ENCODE measurements around the gene TET3.

- no peak for TF ChIP-seq POLR2A (IDR thresholded peaks at IDR 0.05)
- TF ChIP-seq, protein P1, sequence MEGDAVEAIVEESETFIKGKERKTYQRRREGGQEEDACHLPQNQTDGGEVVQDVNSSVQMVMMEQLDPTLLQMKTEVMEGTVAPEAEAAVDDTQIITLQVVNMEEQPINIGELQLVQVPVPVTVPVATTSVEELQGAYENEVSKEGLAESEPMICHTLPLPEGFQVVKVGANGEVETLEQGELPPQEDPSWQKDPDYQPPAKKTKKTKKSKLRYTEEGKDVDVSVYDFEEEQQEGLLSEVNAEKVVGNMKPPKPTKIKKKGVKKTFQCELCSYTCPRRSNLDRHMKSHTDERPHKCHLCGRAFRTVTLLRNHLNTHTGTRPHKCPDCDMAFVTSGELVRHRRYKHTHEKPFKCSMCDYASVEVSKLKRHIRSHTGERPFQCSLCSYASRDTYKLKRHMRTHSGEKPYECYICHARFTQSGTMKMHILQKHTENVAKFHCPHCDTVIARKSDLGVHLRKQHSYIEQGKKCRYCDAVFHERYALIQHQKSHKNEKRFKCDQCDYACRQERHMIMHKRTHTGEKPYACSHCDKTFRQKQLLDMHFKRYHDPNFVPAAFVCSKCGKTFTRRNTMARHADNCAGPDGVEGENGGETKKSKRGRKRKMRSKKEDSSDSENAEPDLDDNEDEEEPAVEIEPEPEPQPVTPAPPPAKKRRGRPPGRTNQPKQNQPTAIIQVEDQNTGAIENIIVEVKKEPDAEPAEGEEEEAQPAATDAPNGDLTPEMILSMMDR (IDR thresholded peaks at IDR 0.05): no peak
Observed at GRCh38 chr2:74026687-74027241, 42.1 kb downstream of the TET3 start.
